Fibroblast of villous mesenchyme (primary cell): ENCODE measurements around the gene CNR1. TPM values are rescaled to one million over a fixed set of nuclear protein-coding genes. Genes with fewer than 3 reads are reported as not detected.
A peak's percentile ranks its signal among the peaks of the same experiment; 100 is the strongest.
"Not testable (repeated sequence)": the region's sequence is repeated elsewhere in the genome, so short reads cannot be mapped to it uniquely, and the experiment has no call there.

Experiments
- DNase-seq: peaks from one replicate; pipeline ENCODE4 v3.0.0-alpha.2; 2010; ENCODE audit warnings: low read depth
- H3K4me3 ChIP-seq: 2 replicates; pipeline ENCODE4 v1.5.1; 2011; ENCODE audit warnings: low read depth, mild to moderate bottlenecking, low read length
- CTCF ChIP-seq: IDR thresholded peaks from 2 replicates; pipeline ENCODE4 v1.5.1; 2012; ENCODE audit warnings: low read depth, mild to moderate bottlenecking, low read length; ENCODE audit not compliant: insufficient read depth
- total RNA-seq: library from RNA; depleted of rRNA; stranded (reverse); fragments of >200 nt; gene quantifications from 2 replicates; pipeline ENCODE4 v1.2.3, GENCODE V29; 2012

CNR1 gene
- total RNA-seq, result not detected in 2 replicates

GRCh38 chr6:88165844-88166492, at the start of gene CNR1:
TSS of gene CNR1 (minus strand) at chr6:88166347. CDS start at chr6:88145274, 21,073 bp downstream.
- TF ChIP-seq CTCF, result no peak
- H3K4me3 ChIP-seq, result peak within 1 kb of the TSS; percentile 55
- DNase-seq, result peak; percentile 16

- DNase-seq, result no peak
- no peak for TF ChIP-seq CTCF
- no peak overlapping the region for H3K4me3 ChIP-seq
Measured at GRCh38 chr6:88211446-88211845, 45.3 kb upstream of the CNR1 start.

GRCh38 chr6:88209301-88209700, 43.2 kb upstream of the CNR1 start:
- TF ChIP-seq CTCF, result no peak
- no peak for DNase-seq
- no peak overlapping the region for H3K4me3 ChIP-seq

- no peak for DNase-seq
- no peak for TF ChIP-seq CTCF
- no peak overlapping the region for H3K4me3 ChIP-seq
Measured at GRCh38 chr6:88208726-88209125, 42.6 kb upstream of the CNR1 start.

GRCh38 chr6:88201734-88202133, 35.6 kb upstream of the CNR1 start:
- not testable (repeated sequence) for DNase-seq, H3K4me3 ChIP-seq

- no peak for TF ChIP-seq CTCF
- no peak for DNase-seq
- no peak overlapping the region for H3K4me3 ChIP-seq
Measured at GRCh38 chr6:88184921-88185320, 18.8 kb upstream of the CNR1 start.

GRCh38 chr6:88183471-88183870, 17.3 kb upstream of the CNR1 start:
- H3K4me3 ChIP-seq, result no peak overlapping the region
- no peak for DNase-seq
- TF ChIP-seq CTCF, result no peak
